HepG2 (cell line): ENCODE data around the gene ATP11A. TPM values are rescaled to one million over a fixed set of nuclear protein-coding genes. Genes with fewer than 3 reads are reported as not detected.

ENCODE experiments used
- ATAC-seq: fragments of 200-7000 bp; cut with Tn5 transposase; 3 replicates; pipeline ENCODE4 v1.9.1; 2020; ENCODE audit warnings: mild to moderate bottlenecking, moderate library complexity
- BruUV-seq: library from RNA; stranded (reverse); fragments of 400-500 nt; replicated peaks from 2 replicates; lab custom pipeline; 2021; lab: Mats Ljungman, UMichigan
- CTCF ChIA-PET: fragments of 300-600 bp; formaldehyde crosslinking; extraction: SDS; loops from one replicate; lab custom pipeline; 2021; ENCODE audit warnings: low total read pairs, inconsistent platforms, low intra/inter-chr PET ratio; lab: Yijun Ruan, JAX
- POLR2A ChIA-PET: fragments of 350-600 bp; sonication (Branson Sonifier 250); formaldehyde crosslinking; loops from one replicate; lab custom pipeline; 2020; ENCODE audit warnings: antibody characterized with exemption, inconsistent platforms; lab: Yijun Ruan, JAX
- DNase-seq: peaks from one replicate; pipeline ENCODE4 v3.0.0-alpha.2; 2015; ENCODE audit warnings: low spot score
- FAIRE-seq: peaks from 3 replicates; lab custom pipeline; 2011; peaks lifted over from hg19 to GRCh38; lab: Jason Lieb, UNC
- H2AFZ ChIP-seq: one replicate; pipeline ENCODE4 v1.6.1; 2011; ENCODE audit warnings: low read length, inconsistent platforms
- H3K27ac ChIP-seq: fragments of 300-600 bp; 3 replicates; pipeline ENCODE4 v1.8.0; 2011; ENCODE audit warnings: mixed run types, mild to moderate bottlenecking, mixed read lengths, low read length, inconsistent platforms; ENCODE audit not compliant: insufficient read depth; ENCODE audit errors: extremely low read length
- H3K27me3 ChIP-seq, 2 experiments: fragments of 200-600 bp in 1 of 2; 2 replicates in 1 of 2; 3 replicates in 1 of 2; pipeline versions ENCODE4 v1.6.0 to v1.8.0; 2011; ENCODE audit warnings: low read length in 2 of 2, mild to moderate bottlenecking in 2 of 2, moderate library complexity in 2 of 2, inconsistent platforms in 1 of 2; ENCODE audit not compliant: insufficient read depth in 2 of 2, control insufficient read depth in 1 of 2
- H3K36me3 ChIP-seq, 2 experiments: fragments of 200-600 bp in 1 of 2; replicated peaks in 1 of 2; 2 replicates in 1 of 2; 3 replicates in 1 of 2; pipeline versions ENCODE4 v1.5.1 to v1.8.0; 2011; ENCODE audit warnings: low read length in 2 of 2, inconsistent platforms in 1 of 2; ENCODE audit not compliant: insufficient read depth in 2 of 2, control insufficient read depth in 1 of 2
- H3K4me1 ChIP-seq: 2 replicates; pipeline ENCODE4 v1.5.1; 2012; ENCODE audit warnings: low read length, inconsistent platforms; ENCODE audit not compliant: insufficient read depth
- H3K4me2 ChIP-seq: 2 replicates; pipeline ENCODE4 v1.6.0; 2011; ENCODE audit warnings: low read depth, low read length, inconsistent platforms
- H3K4me3 ChIP-seq, 3 experiments: fragments of 200-600 bp in 1 of 3; sonication (generic), shearing (Covaris generic) in 1 of 3; replicated peaks in 1 of 3; 2 replicates each; pipeline ENCODE4 v1.5.1; 2011 to 2016; ENCODE audit warnings: low read length in 3 of 3, inconsistent platforms in 2 of 3, low read depth in 2 of 3, mild to moderate bottlenecking in 2 of 3, control low read depth in 1 of 3, mixed read lengths in 1 of 3; ENCODE audit not compliant: insufficient read depth in 1 of 3
- H3K79me2 ChIP-seq: one replicate; pipeline ENCODE4 v1.6.1; 2011; ENCODE audit warnings: low read length, inconsistent platforms; ENCODE audit not compliant: insufficient read depth
- H3K9ac ChIP-seq: 2 replicates; pipeline ENCODE4 v1.6.0; 2011; ENCODE audit warnings: mild to moderate bottlenecking, low read depth, low read length, inconsistent platforms; ENCODE audit not compliant: insufficient read depth
- H3K9me3 ChIP-seq: 2 replicates; pipeline ENCODE4 v1.5.1; 2012; ENCODE audit warnings: mild to moderate bottlenecking, low read length
- H4K20me1 ChIP-seq: 2 replicates; pipeline ENCODE4 v1.6.0; 2011; ENCODE audit warnings: inconsistent platforms, mild to moderate bottlenecking, low read length, moderate library complexity; ENCODE audit not compliant: insufficient read depth
- ATM ChIP-seq: fragments of 450-650 bp; IDR thresholded peaks from 2 replicates; pipeline ENCODE4 v1.7.1; 2017; ENCODE audit warnings: mild to moderate bottlenecking, borderline replicate concordance
- MAFK ChIP-seq, 2 experiments: IDR thresholded peaks in 1 of 2; conservative IDR thresholded peaks in 1 of 2; 2 replicates each; pipeline ENCODE4 v1.6.1; 2011; ENCODE audit warnings: improper control_type of control experiment in 2 of 2, low read length in 2 of 2
- MZF1 ChIP-seq: sonication (generic); formaldehyde crosslinking; IDR thresholded peaks from 2 replicates; pipeline ENCODE4 v1.8.1; 2023; ENCODE audit warnings: mild to moderate bottlenecking, missing genetic modification reagents, borderline replicate concordance
- SATB2 ChIP-seq: sonication (generic); formaldehyde crosslinking; IDR thresholded peaks from 2 replicates; pipeline ENCODE4 v1.5.0; 2020; ENCODE audit warnings: missing genetic modification reagents
- ZNF496 ChIP-seq: sonication (generic); formaldehyde crosslinking; IDR thresholded peaks from 2 replicates; pipeline ENCODE4 v1.8.1; 2023; ENCODE audit warnings: mild to moderate bottlenecking, moderate library complexity, missing genetic modification reagents; ENCODE audit not compliant: insufficient replicate concordance
- WGBS: methylation state at CpG from one replicate; pipeline ENCODE4 v1.1.6; 2017; ENCODE audit warnings: low lambda C conversion rate; 5-methylcytosine and 5-hydroxymethylcytosine counted together
- in situ Hi-C: cut with HindIII; loops from 2 replicates; pipeline ENCODE4 v1.10.0; 2017; ENCODE audit warnings: low pct_unique_long_range_greater_than_20kb; ENCODE audit not compliant: extremely low pct_ligation_motif_present
- intact Hi-C: fragments of 100-400 bp; cut with micrococcal nuclease; formaldehyde crosslinking; loops from one replicate; pipeline ENCODE4 v1.10.0; 2022; ENCODE audit not compliant: unreplicated experiment
- polyA plus RNA-seq, 8 experiments: library from polyadenylated mRNA; depleted of rRNA in 3 of 8; stranded (reverse) in 7 of 8; unstranded in 1 of 8; fragments of >200 nt; fragmentation: Illumina TruSeq in 4 of 8; extraction: Trizol in 4 of 8; gene quantifications; 2 replicates each; pipeline versions ENCODE4 v1.2.1 to v1.2.3, GENCODE V29; 2011 to 2016; ENCODE audit warnings: low read depth in 4 of 8, missing spikeins in 1 of 8, mixed read lengths in 1 of 8; ENCODE audit not compliant: insufficient read depth in 1 of 8
- total RNA-seq, 5 experiments: library from RNA; depleted of rRNA; stranded (reverse); fragments of >200 nt; fragmentation: Illumina TruSeq; extraction: Trizol; gene quantifications; 2 replicates each; pipeline ENCODE4 v1.2.3, GENCODE V29; 2016; ENCODE audit warnings: low read depth in 1 of 5
- TF ChIP-seq, protein P1 (sequence below): sonication (generic); formaldehyde crosslinking; conservative IDR thresholded peaks from 2 replicates; pipeline ENCODE4 v1.4.0; 2020; ENCODE audit warnings: missing genetic modification reagents
- TF ChIP-seq, protein P2 (sequence below): sonication (generic); formaldehyde crosslinking; IDR thresholded peaks from 2 replicates; pipeline ENCODE4 v1.4.0; 2020; ENCODE audit warnings: missing genetic modification reagents
- TF ChIP-seq, protein P3 (sequence below): sonication (generic); formaldehyde crosslinking; IDR thresholded peaks from 2 replicates; pipeline ENCODE4 v1.9.0; 2021; ENCODE audit warnings: mild to moderate bottlenecking, missing genetic modification reagents
- TF ChIP-seq, protein P4 (sequence below): sonication (generic); formaldehyde crosslinking; IDR thresholded peaks from 2 replicates; pipeline ENCODE4 v1.4.0; 2020; ENCODE audit warnings: missing genetic modification reagents, borderline replicate concordance

The ATP11A gene
- total and polyA plus RNA-seq, 2 of the 13 experiments (the other 11 are each of a cell fraction or from before 2014, with no cell fraction given) = 18.4 to 20.1 TPM

DNA sequence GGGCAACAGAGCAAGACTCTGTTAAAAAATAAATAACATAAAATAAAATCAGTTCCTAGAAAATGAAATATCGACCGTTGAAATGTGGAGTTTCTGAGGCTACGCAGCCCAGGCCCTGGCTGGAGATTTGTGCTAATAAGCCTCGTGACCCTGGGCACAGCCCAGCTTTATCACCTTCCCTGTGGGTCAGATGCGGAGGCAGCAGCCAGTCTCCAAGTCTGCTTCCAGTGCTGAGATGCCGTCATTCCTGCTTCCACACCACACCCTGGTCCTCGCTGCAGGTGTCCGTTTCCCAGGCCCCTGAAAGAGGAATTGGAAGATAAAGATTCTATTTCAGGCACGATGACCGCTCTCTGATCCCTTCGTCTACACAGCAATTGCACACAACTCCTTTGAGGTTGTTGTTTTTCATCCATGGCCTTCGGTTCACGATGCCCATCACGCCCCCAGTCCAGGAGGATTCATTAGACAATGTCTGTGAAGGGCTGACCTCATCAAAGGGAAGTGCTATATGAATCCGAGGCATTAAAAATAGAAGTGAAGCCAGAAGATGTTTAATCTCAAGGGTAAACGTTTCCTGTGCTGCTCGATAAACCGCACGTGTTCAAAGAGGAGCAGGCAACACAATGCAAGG, 48.3 kb upstream of the ATP11A start:
- Histone ChIP-seq H3K4me3 (no peak overlapping the region), H3K79me2 (no peaks in the 10 kb centered on the region), H3K4me1 (peaks cover 7% of the 10 kb centered on the region), H3K4me2 (no peak overlapping the region), H3K36me3 (no peaks in the 10 kb centered on the region), H3K27ac (no peak overlapping the region), H3K9ac (no peak overlapping the region), H3K27me3 (peaks cover 2 to 32% of the 10 kb centered on the region in 2 experiments; a peak in 4 of 5 replicates), H2AFZ (no peak overlapping the region), H4K20me1 (no peaks in the 10 kb centered on the region), H3K9me3 (no peaks in the 10 kb centered on the region)
- DNase-seq (no peak), ATAC-seq (no peak), FAIRE-seq (no peak)
- intact Hi-C loops (loop anchor here (5.0 kb wide), 1 partner anchor 46 kb away; no protein-coding TSS in a partner anchor), in situ Hi-C loops (no loop called here)
- no TSS peak for BruUV-seq
- ChIA-PET POLR2A (no interaction called here), CTCF (interaction anchor here (1.7 kb wide), 1 partner anchor 233 kb away, joined by 7 read pairs; no protein-coding TSS in a partner anchor)
- WGBS = 72% methylated on average over 15 of the region's 19 CpGs
- TF ChIP-seq, protein P1, sequence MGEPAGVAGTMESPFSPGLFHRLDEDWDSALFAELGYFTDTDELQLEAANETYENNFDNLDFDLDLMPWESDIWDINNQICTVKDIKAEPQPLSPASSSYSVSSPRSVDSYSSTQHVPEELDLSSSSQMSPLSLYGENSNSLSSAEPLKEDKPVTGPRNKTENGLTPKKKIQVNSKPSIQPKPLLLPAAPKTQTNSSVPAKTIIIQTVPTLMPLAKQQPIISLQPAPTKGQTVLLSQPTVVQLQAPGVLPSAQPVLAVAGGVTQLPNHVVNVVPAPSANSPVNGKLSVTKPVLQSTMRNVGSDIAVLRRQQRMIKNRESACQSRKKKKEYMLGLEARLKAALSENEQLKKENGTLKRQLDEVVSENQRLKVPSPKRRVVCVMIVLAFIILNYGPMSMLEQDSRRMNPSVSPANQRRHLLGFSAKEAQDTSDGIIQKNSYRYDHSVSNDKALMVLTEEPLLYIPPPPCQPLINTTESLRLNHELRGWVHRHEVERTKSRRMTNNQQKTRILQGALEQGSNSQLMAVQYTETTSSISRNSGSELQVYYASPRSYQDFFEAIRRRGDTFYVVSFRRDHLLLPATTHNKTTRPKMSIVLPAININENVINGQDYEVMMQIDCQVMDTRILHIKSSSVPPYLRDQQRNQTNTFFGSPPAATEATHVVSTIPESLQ (CRISPR knock-in tag) = no peak
- TF ChIP-seq MAFK (conservative IDR thresholded peaks at IDR 0.05 in 1 of 2, IDR thresholded peaks at IDR 0.05 in 1 of 2; ENCODE audit: low read length in 2 of 2) = no peak
- TF ChIP-seq, protein P2, sequence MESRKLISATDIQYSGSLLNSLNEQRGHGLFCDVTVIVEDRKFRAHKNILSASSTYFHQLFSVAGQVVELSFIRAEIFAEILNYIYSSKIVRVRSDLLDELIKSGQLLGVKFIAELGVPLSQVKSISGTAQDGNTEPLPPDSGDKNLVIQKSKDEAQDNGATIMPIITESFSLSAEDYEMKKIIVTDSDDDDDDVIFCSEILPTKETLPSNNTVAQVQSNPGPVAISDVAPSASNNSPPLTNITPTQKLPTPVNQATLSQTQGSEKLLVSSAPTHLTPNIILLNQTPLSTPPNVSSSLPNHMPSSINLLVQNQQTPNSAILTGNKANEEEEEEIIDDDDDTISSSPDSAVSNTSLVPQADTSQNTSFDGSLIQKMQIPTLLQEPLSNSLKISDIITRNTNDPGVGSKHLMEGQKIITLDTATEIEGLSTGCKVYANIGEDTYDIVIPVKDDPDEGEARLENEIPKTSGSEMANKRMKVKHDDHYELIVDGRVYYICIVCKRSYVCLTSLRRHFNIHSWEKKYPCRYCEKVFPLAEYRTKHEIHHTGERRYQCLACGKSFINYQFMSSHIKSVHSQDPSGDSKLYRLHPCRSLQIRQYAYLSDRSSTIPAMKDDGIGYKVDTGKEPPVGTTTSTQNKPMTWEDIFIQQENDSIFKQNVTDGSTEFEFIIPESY (CRISPR knock-in tag) = no peak
- no peak for TF ChIP-seq ATM
- TF ChIP-seq ZNF496 (CRISPR knock-in tag) = no peak
- no peak for TF ChIP-seq SATB2 (CRISPR knock-in tag)
- TF ChIP-seq, protein P3, sequence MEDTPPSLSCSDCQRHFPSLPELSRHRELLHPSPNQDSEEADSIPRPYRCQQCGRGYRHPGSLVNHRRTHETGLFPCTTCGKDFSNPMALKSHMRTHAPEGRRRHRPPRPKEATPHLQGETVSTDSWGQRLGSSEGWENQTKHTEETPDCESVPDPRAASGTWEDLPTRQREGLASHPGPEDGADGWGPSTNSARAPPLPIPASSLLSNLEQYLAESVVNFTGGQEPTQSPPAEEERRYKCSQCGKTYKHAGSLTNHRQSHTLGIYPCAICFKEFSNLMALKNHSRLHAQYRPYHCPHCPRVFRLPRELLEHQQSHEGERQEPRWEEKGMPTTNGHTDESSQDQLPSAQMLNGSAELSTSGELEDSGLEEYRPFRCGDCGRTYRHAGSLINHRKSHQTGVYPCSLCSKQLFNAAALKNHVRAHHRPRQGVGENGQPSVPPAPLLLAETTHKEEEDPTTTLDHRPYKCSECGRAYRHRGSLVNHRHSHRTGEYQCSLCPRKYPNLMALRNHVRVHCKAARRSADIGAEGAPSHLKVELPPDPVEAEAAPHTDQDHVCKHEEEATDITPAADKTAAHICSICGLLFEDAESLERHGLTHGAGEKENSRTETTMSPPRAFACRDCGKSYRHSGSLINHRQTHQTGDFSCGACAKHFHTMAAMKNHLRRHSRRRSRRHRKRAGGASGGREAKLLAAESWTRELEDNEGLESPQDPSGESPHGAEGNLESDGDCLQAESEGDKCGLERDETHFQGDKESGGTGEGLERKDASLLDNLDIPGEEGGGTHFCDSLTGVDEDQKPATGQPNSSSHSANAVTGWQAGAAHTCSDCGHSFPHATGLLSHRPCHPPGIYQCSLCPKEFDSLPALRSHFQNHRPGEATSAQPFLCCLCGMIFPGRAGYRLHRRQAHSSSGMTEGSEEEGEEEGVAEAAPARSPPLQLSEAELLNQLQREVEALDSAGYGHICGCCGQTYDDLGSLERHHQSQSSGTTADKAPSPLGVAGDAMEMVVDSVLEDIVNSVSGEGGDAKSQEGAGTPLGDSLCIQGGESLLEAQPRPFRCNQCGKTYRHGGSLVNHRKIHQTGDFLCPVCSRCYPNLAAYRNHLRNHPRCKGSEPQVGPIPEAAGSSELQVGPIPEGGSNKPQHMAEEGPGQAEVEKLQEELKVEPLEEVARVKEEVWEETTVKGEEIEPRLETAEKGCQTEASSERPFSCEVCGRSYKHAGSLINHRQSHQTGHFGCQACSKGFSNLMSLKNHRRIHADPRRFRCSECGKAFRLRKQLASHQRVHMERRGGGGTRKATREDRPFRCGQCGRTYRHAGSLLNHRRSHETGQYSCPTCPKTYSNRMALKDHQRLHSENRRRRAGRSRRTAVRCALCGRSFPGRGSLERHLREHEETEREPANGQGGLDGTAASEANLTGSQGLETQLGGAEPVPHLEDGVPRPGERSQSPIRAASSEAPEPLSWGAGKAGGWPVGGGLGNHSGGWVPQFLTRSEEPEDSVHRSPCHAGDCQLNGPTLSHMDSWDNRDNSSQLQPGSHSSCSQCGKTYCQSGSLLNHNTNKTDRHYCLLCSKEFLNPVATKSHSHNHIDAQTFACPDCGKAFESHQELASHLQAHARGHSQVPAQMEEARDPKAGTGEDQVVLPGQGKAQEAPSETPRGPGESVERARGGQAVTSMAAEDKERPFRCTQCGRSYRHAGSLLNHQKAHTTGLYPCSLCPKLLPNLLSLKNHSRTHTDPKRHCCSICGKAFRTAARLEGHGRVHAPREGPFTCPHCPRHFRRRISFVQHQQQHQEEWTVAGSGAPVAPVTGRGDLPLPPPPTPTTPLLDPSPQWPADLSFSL = no peak
- TF ChIP-seq MZF1 (CRISPR knock-in tag) = no peak
- TF ChIP-seq, protein P4, sequence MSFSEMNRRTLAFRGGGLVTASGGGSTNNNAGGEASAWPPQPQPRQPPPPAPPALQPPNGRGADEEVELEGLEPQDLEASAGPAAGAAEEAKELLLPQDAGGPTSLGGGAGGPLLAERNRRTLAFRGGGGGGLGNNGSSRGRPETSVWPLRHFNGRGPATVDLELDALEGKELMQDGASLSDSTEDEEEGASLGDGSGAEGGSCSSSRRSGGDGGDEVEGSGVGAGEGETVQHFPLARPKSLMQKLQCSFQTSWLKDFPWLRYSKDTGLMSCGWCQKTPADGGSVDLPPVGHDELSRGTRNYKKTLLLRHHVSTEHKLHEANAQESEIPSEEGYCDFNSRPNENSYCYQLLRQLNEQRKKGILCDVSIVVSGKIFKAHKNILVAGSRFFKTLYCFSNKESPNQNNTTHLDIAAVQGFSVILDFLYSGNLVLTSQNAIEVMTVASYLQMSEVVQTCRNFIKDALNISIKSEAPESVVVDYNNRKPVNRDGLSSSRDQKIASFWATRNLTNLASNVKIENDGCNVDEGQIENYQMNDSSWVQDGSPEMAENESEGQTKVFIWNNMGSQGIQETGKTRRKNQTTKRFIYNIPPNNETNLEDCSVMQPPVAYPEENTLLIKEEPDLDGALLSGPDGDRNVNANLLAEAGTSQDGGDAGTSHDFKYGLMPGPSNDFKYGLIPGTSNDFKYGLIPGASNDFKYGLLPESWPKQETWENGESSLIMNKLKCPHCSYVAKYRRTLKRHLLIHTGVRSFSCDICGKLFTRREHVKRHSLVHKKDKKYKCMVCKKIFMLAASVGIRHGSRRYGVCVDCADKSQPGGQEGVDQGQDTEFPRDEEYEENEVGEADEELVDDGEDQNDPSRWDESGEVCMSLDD (CRISPR knock-in tag) = no peak
